ENCODE measurements around the gene LRRC56.

DNA sequence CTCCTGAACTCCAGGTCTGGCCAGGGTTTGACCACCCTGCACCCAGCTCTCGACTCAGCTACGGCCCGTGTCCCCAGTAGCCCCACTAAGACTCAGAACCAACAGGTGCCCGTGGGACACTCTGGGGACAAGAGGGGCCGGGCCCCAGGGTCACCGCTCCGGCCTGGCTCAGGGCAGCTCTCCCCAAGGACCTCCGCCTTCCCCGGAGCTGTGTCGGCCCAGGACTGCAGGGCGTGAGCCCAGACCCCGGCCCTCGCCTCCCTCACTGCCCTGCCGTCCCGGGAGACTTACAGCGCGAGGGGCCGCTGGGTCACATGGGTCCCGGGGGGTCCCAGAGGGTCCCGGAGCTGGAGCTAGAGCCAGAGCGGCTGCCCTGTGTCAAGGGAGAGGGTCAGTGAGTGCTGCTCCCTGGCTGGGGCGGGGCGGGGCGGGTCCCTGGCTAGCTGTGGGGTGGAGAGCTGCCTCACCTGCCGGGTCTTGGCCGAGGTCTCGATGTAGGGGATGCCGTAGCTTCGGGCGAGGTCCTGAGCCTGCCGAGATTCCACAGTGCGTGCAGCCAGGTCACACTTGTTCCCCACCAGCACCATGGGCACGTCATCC, 4.2 kb upstream of the LRRC56 start:
- no peak for TF ChIP-seq POLR2A (IDR thresholded peaks at IDR 0.05)
- TF ChIP-seq, protein P1, sequence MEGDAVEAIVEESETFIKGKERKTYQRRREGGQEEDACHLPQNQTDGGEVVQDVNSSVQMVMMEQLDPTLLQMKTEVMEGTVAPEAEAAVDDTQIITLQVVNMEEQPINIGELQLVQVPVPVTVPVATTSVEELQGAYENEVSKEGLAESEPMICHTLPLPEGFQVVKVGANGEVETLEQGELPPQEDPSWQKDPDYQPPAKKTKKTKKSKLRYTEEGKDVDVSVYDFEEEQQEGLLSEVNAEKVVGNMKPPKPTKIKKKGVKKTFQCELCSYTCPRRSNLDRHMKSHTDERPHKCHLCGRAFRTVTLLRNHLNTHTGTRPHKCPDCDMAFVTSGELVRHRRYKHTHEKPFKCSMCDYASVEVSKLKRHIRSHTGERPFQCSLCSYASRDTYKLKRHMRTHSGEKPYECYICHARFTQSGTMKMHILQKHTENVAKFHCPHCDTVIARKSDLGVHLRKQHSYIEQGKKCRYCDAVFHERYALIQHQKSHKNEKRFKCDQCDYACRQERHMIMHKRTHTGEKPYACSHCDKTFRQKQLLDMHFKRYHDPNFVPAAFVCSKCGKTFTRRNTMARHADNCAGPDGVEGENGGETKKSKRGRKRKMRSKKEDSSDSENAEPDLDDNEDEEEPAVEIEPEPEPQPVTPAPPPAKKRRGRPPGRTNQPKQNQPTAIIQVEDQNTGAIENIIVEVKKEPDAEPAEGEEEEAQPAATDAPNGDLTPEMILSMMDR (IDR thresholded peaks at IDR 0.05): no peak
- TF ChIP-seq POLR2AphosphoS5 (IDR thresholded peaks at IDR 0.05): no peak
- TF ChIP-seq EP300 (IDR thresholded peaks at IDR 0.05; ENCODE audit: low read depth): no peak

All from transverse colon (tissue), 4 donors.